GM13976 (cell line): ENCODE data around the gene VCAN.
"Not testable (repeated sequence)": the region's sequence is repeated elsewhere in the genome, so short reads cannot be mapped to it uniquely, and the experiment has no call there.

Experiments used
- DNase-seq: peaks from one replicate; pipeline ENCODE4 v3.0.0; 2012; ENCODE audit warnings: low spot score
- CTCF ChIP-seq: IDR thresholded peaks from 2 replicates; pipeline ENCODE4 v1.5.1; 2012; ENCODE audit warnings: borderline replicate concordance, mild to moderate bottlenecking; ENCODE audit not compliant: insufficient read depth; ENCODE audit errors: extremely low read depth, missing control alignments, control extremely low read depth
- in situ Hi-C: fragments of 300-500 bp; cut with MboI; formaldehyde crosslinking; loops from one replicate; pipeline ENCODE4 v1.12.0; 2022; ENCODE audit warnings: low sequenced_read_pairs, mixed read lengths, inconsistent platforms; ENCODE audit not compliant: unreplicated experiment

VCAN gene

GRCh38 chr5:83433891-83434290, 37.7 kb upstream of the VCAN start:
- TF ChIP-seq CTCF, result no peak
- DNase-seq, result no peak
- in situ Hi-C loops, result loop anchor here (25.0 kb wide), 1 partner anchor 797 kb away; no protein-coding TSS in a partner anchor

- in situ Hi-C loops, result loop anchor here (25.0 kb wide), 1 partner anchor 798 kb away; no protein-coding TSS in a partner anchor
- no peak for DNase-seq
- no peak for TF ChIP-seq CTCF
Measured at GRCh38 chr5:83434946-83435345, 36.6 kb upstream of the VCAN start.

- no peak for TF ChIP-seq CTCF
- DNase-seq, result no peak
- in situ Hi-C loops, result loop anchor here (25.0 kb wide), 1 partner anchor 799 kb away; no protein-coding TSS in a partner anchor
Measured at GRCh38 chr5:83436276-83436675, 35.3 kb upstream of the VCAN start.

GRCh38 chr5:83437697-83438096, 33.8 kb upstream of the VCAN start:
- not testable (repeated sequence) for DNase-seq
- in situ Hi-C loops, result loop anchor here (25.0 kb wide), 1 partner anchor 800 kb away; no protein-coding TSS in a partner anchor

- in situ Hi-C loops, result loop anchor here (25.0 kb wide), 1 partner anchor 804 kb away; no protein-coding TSS in a partner anchor
- no peak for DNase-seq
- TF ChIP-seq CTCF, result no peak
Measured at GRCh38 chr5:83440826-83441225, 30.7 kb upstream of the VCAN start.

GRCh38 chr5:83441747-83442146, 29.8 kb upstream of the VCAN start:
- in situ Hi-C loops, result loop anchor here (25.0 kb wide), 1 partner anchor 804 kb away; no protein-coding TSS in a partner anchor

GRCh38 chr5:83443534-83443933, 28.0 kb upstream of the VCAN start:
- no peak for DNase-seq
- in situ Hi-C loops, result loop anchor here (25.0 kb wide), 1 partner anchor 806 kb away; no protein-coding TSS in a partner anchor
- no peak for TF ChIP-seq CTCF

More at GRCh38 chr5:83441747-83442146, 29.8 kb upstream of the VCAN start:
- peak; percentile 42 for DNase-seq
- TF ChIP-seq CTCF, result no peak
